Measurements from ENCODE around the gene NOSIP.

Gene NOSIP

GRCh38 chr19:49594993-49595818, 14.8 kb upstream of the NOSIP start:
- no peak for DNase-seq (ENCODE audit: low read depth)

GRCh38 chr19:49594157-49594992, 14.0 kb upstream of the NOSIP start:
- no peak for DNase-seq (ENCODE audit: low read depth)

GRCh38 chr19:49593233-49594113, 13.1 kb upstream of the NOSIP start:
- DNase-seq (ENCODE audit: low read depth) = peak; percentile 84

GRCh38 chr19:49592486-49593232, 12.3 kb upstream of the NOSIP start:
- no peak for DNase-seq (ENCODE audit: low read depth)

- no peak for DNase-seq (ENCODE audit: low read depth)
Observed at GRCh38 chr19:49591731-49592485, 11.6 kb upstream of the NOSIP start.

GRCh38 chr19:49590971-49591730, 10.8 kb upstream of the NOSIP start, which contains the start of gene PRR12:
TSS of gene PRR12 (plus strand) at chr19:49591182. CDS start at chr19:49591655, 473 bp downstream.
- DNase-seq (ENCODE audit: low read depth) = peak; percentile 53

- DNase-seq (ENCODE audit: low read depth) = peak; percentile 87
Observed at GRCh38 chr19:49590071-49590970, 10.0 kb upstream of the NOSIP start.

- no peak for DNase-seq (ENCODE audit: low read depth)
Observed at GRCh38 chr19:49589502-49589905, 9.1 kb upstream of the NOSIP start.

GRCh38 chr19:49588365-49589122, 8.2 kb upstream of the NOSIP start:
- DNase-seq (ENCODE audit: low read depth) = no peak

- DNase-seq (ENCODE audit: low read depth) = no peak
Observed at GRCh38 chr19:49587227-49587626, 6.9 kb upstream of the NOSIP start.

GRCh38 chr19:49585023-49585422, 4.7 kb upstream of the NOSIP start:
- no peak for DNase-seq (ENCODE audit: low read depth)

GRCh38 chr19:49583239-49583638, 2.9 kb upstream of the NOSIP start:
- no peak for DNase-seq (ENCODE audit: low read depth)

GRCh38 chr19:49581007-49581508, 702 bp upstream of the NOSIP start, which contains the start of gene PRRG2:
TSS of gene PRRG2 (plus strand) at chr19:49581316. CDS start at chr19:49583220, 1,904 bp downstream.
- no peak for DNase-seq (ENCODE audit: low read depth)

- no peak for DNase-seq (ENCODE audit: low read depth)
Observed at GRCh38 chr19:49579947-49580263, 451 bp downstream of the NOSIP start.

- DNase-seq (ENCODE audit: low read depth) = no peak
Observed at GRCh38 chr19:49579193-49579592, 1.2 kb downstream of the NOSIP start.

GRCh38 chr19:49574206-49574755, 6.1 kb downstream of the NOSIP start:
- no peak for DNase-seq (ENCODE audit: low read depth)

- no peak for DNase-seq (ENCODE audit: low read depth)
Observed at GRCh38 chr19:49573425-49573824, 6.9 kb downstream of the NOSIP start.
